ENCODE measurements around the gene CHRNA5.
A peak's percentile ranks its signal among the peaks of the same experiment; 100 is the strongest.
"Not testable (repeated sequence)": the region's sequence is repeated elsewhere in the genome, so short reads cannot be mapped to it uniquely, and the experiment has no call there.

Gene CHRNA5

GRCh38 chr15:78565951-78566774, 843 bp downstream of the CHRNA5 start:
- peak; percentile 30 for DNase-seq (ENCODE audit: low spot score)

- DNase-seq (ENCODE audit: low spot score), result no peak
Measured at GRCh38 chr15:78567531-78567930, 2.2 kb downstream of the CHRNA5 start.

GRCh38 chr15:78570710-78571109, 5.4 kb downstream of the CHRNA5 start:
- no peak for DNase-seq (ENCODE audit: low spot score)

GRCh38 chr15:78571382-78571781, 6.1 kb downstream of the CHRNA5 start:
- no peak for DNase-seq (ENCODE audit: low spot score)

- no peak for DNase-seq (ENCODE audit: low spot score)
Measured at GRCh38 chr15:78573416-78573815, 8.1 kb downstream of the CHRNA5 start.

GRCh38 chr15:78574944-78575343, 9.6 kb downstream of the CHRNA5 start:
- DNase-seq (ENCODE audit: low spot score), result no peak

GRCh38 chr15:78597583-78597982, 32.3 kb downstream of the CHRNA5 start:
- no peak for DNase-seq (ENCODE audit: low spot score)

- no peak for DNase-seq (ENCODE audit: low spot score)
Measured at GRCh38 chr15:78598348-78598747, 33.0 kb downstream of the CHRNA5 start.

GRCh38 chr15:78599189-78599588, 33.9 kb downstream of the CHRNA5 start:
- DNase-seq (ENCODE audit: low spot score), result no peak

- no peak for DNase-seq (ENCODE audit: low spot score)
Measured at GRCh38 chr15:78603467-78603866, 38.1 kb downstream of the CHRNA5 start.

- DNase-seq (ENCODE audit: low spot score), result no peak
Measured at GRCh38 chr15:78604420-78604819, 39.1 kb downstream of the CHRNA5 start.

- no peak for DNase-seq (ENCODE audit: low spot score)
Measured at GRCh38 chr15:78605201-78605600, 39.9 kb downstream of the CHRNA5 start.

GRCh38 chr15:78605680-78606079, 40.4 kb downstream of the CHRNA5 start:
- DNase-seq (ENCODE audit: low spot score), result no peak

- not testable (repeated sequence) for DNase-seq (ENCODE audit: low spot score)
Measured at GRCh38 chr15:78609551-78609950, 44.2 kb downstream of the CHRNA5 start.

- no peak for DNase-seq (ENCODE audit: low spot score)
Measured at GRCh38 chr15:78614021-78614420, 48.7 kb downstream of the CHRNA5 start.

- DNase-seq (ENCODE audit: low spot score), result no peak
Measured at GRCh38 chr15:78615151-78615589, 49.9 kb downstream of the CHRNA5 start.

GRCh38 chr15:78616506-78616905, 51.2 kb downstream of the CHRNA5 start:
- no peak for DNase-seq (ENCODE audit: low spot score)

GRCh38 chr15:78617076-78617475, 51.8 kb downstream of the CHRNA5 start:
- DNase-seq (ENCODE audit: low spot score), result no peak

- DNase-seq (ENCODE audit: low spot score), result no peak
Measured at GRCh38 chr15:78617516-78617915, 52.2 kb downstream of the CHRNA5 start.

- DNase-seq (ENCODE audit: low spot score), result no peak
Measured at GRCh38 chr15:78618064-78618463, 52.7 kb downstream of the CHRNA5 start.

GRCh38 chr15:78618490-78618934, 53.2 kb downstream of the CHRNA5 start:
- DNase-seq (ENCODE audit: low spot score), result peak; percentile 88

- DNase-seq (ENCODE audit: low spot score), result no peak
Measured at GRCh38 chr15:78619022-78619950, 54.0 kb downstream of the CHRNA5 start.

GRCh38 chr15:78620021-78620526, 54.8 kb downstream of the CHRNA5 start:
- no peak for DNase-seq (ENCODE audit: low spot score)
